HepG2 (cell line): ENCODE data around the gene DNMT3B. TPM values are rescaled to one million over a fixed set of nuclear protein-coding genes. Genes with fewer than 3 reads are reported as not detected.

Experiments
- ATF4 ChIP-seq, 2 experiments: fragments of 450-650 bp in 1 of 2; sonication (generic) in 1 of 2; formaldehyde crosslinking; IDR thresholded peaks; 2 replicates each; pipeline versions ENCODE4 v1.5.0 to v1.8.0; 2020 to 2022; ENCODE audit warnings: mild to moderate bottlenecking in 1 of 2, missing genetic modification reagents in 1 of 2
- CSRNP1 ChIP-seq: sonication (generic); formaldehyde crosslinking; IDR thresholded peaks from 2 replicates; pipeline ENCODE4 v1.8.1; 2023; ENCODE audit warnings: mild to moderate bottlenecking, missing genetic modification reagents
- MXI1 ChIP-seq: IDR thresholded peaks from 3 replicates; pipeline ENCODE4 v1.6.1; 2012; ENCODE audit warnings: low read depth, low read length, inconsistent platforms, borderline replicate concordance
- NR0B2 ChIP-seq: sonication (generic); formaldehyde crosslinking; IDR thresholded peaks from 2 replicates; pipeline ENCODE4 v1.4.0; 2020; ENCODE audit warnings: mild to moderate bottlenecking, missing genetic modification reagents
- PATZ1 ChIP-seq: sonication (generic); formaldehyde crosslinking; IDR thresholded peaks from 2 replicates; pipeline ENCODE4 v1.4.0; 2020; ENCODE audit warnings: missing genetic modification reagents
- PHF5A ChIP-seq: IDR thresholded peaks from one replicate; pipeline ENCODE4 v1.6.1; 2018; ENCODE audit warnings: low read depth, missing genetic modification reagents; ENCODE audit not compliant: unreplicated experiment
- ZFX ChIP-seq: sonication (generic); formaldehyde crosslinking; IDR thresholded peaks from 2 replicates; pipeline ENCODE4 v1.4.0; 2020; ENCODE audit warnings: mild to moderate bottlenecking, low read depth, missing genetic modification reagents, moderate library complexity
- ZHX2 ChIP-seq, 2 experiments: sonication (generic) in 1 of 2; formaldehyde crosslinking in 1 of 2; IDR thresholded peaks; 2 replicates each; pipeline versions ENCODE4 v1.6.1 to v1.9.0; 2014 to 2022; ENCODE audit warnings: antibody characterized with exemption in 1 of 2, borderline replicate concordance in 1 of 2, inconsistent platforms in 1 of 2, low read depth in 1 of 2, missing genetic modification reagents in 1 of 2
- ZNF205 ChIP-seq: IDR thresholded peaks from 2 replicates; pipeline ENCODE4 v1.6.1; 2018; ENCODE audit warnings: missing biosample characterization, missing genetic modification reagents
- ZNF230 ChIP-seq: sonication (generic); formaldehyde crosslinking; IDR thresholded peaks from 2 replicates; pipeline ENCODE4 v1.4.0; 2020; ENCODE audit warnings: mild to moderate bottlenecking, missing genetic modification reagents
- ZNF251 ChIP-seq: sonication (generic); formaldehyde crosslinking; IDR thresholded peaks from 2 replicates; pipeline ENCODE4 v1.9.0; 2021; ENCODE audit warnings: mild to moderate bottlenecking, missing genetic modification reagents
- ZNF615 ChIP-seq: sonication (generic); formaldehyde crosslinking; IDR thresholded peaks from 2 replicates; pipeline ENCODE4 v1.5.0; 2020; ENCODE audit warnings: mild to moderate bottlenecking, missing genetic modification reagents, borderline replicate concordance
- ZNF691 ChIP-seq: sonication (generic); formaldehyde crosslinking; IDR thresholded peaks from 2 replicates; pipeline ENCODE4 v1.4.0; 2020; ENCODE audit warnings: missing genetic modification reagents, low read depth, mild to moderate bottlenecking, borderline replicate concordance
- polyA plus RNA-seq, 8 experiments: library from polyadenylated mRNA; depleted of rRNA in 3 of 8; stranded (reverse) in 7 of 8; unstranded in 1 of 8; fragments of >200 nt; fragmentation: Illumina TruSeq in 4 of 8; extraction: Trizol in 4 of 8; gene quantifications; 2 replicates each; pipeline versions ENCODE4 v1.2.1 to v1.2.3, GENCODE V29; 2011 to 2016; ENCODE audit warnings: low read depth in 4 of 8, missing spikeins in 1 of 8, mixed read lengths in 1 of 8; ENCODE audit not compliant: insufficient read depth in 1 of 8
- total RNA-seq, 5 experiments: library from RNA; depleted of rRNA; stranded (reverse); fragments of >200 nt; fragmentation: Illumina TruSeq; extraction: Trizol; gene quantifications; 2 replicates each; pipeline ENCODE4 v1.2.3, GENCODE V29; 2016; ENCODE audit warnings: low read depth in 1 of 5

The DNMT3B gene
- total and polyA plus RNA-seq, 2 of the 13 experiments (the other 11 are each of a cell fraction or from before 2014, with no cell fraction given), result 3.8 to 13.9 TPM

- TF ChIP-seq ZFX (peak; percentile 94), ZNF691 (peak; percentile 51; the same call in 1 of the 2 replicates), ZNF230 (peak; percentile 27; the same call in 1 of the 2 replicates), ATF4 (CRISPR knock-in tag; IDR thresholded peaks at IDR 0.05) (no peak), ZNF615 (peak; percentile 62; the same call in 1 of the 2 replicates), ZHX2 (IDR thresholded peaks at IDR 0.05; ENCODE audit: low read depth) (peak; percentile 48), ZHX2 (CRISPR knock-in tag; IDR thresholded peaks at IDR 0.05; ENCODE audit: borderline replicate concordance) (no peak), PATZ1 (peak; percentile 74), NR0B2 (CRISPR knock-in tag) (peak; percentile 56; the same call in 1 of the 2 replicates), PHF5A (CRISPR knock-in tag) (peak; percentile 23), CSRNP1 (CRISPR knock-in tag) (peak; percentile 41; the same call in 1 of the 2 replicates), MXI1 (peak; percentile 64; the same call in 1 of the 3 replicates), ZNF251 (CRISPR knock-in tag) (0 out of 2 replicates have a peak, but pooled peaks have one; percentile 66), ZNF205 (CRISPR knock-in tag) (peak; percentile 73)
These were observed 58.0 kb downstream of the DNMT3B start (continued) for GRCh38 chr20:32819992-32820697.
